WTC11 (cell line): ENCODE measurements around the gene DNLZ. TPM values are rescaled to one million over a fixed set of nuclear protein-coding genes. Genes with fewer than 3 reads are reported as not detected.

ENCODE experiments used
- ATAC-seq: fragments of 200-7000 bp; cut with Tn5 transposase; 2 replicates; pipeline ENCODE4 v1.10.0; 2021; ENCODE audit warnings: mild to moderate bottlenecking, moderate library complexity
- CTCF ChIA-PET: fragments of 300-600 bp; sonication (Branson Sonifier 250); formaldehyde crosslinking; loops from one replicate; lab custom pipeline; 2021; ENCODE audit warnings: antibody characterized with exemption; lab: Charles Lee
- POLR2A ChIA-PET: fragments of 350-600 bp; sonication (Branson Sonifier 250); formaldehyde crosslinking; loops from one replicate; lab custom pipeline; 2021; ENCODE audit warnings: antibody characterized with exemption; lab: Charles Lee
- DNase-seq: peaks from one replicate; pipeline ENCODE4 v3.0.0; 2021; ENCODE audit warnings: low spot score
- H3K27ac Mint-ChIP-seq: 2 replicates; pipeline ENCODE4 v1.8.0; 2021; ENCODE audit warnings: mixed read lengths
- H3K27me3 Mint-ChIP-seq: 2 replicates; pipeline ENCODE4 v1.8.0; 2021; ENCODE audit warnings: low read depth, mild to moderate bottlenecking, moderate library complexity, mixed read lengths
- H3K36me3 Mint-ChIP-seq: 2 replicates; pipeline ENCODE4 v1.8.0; 2021; ENCODE audit warnings: mixed read lengths
- H3K4me1 Mint-ChIP-seq: 2 replicates; pipeline ENCODE4 v1.8.0; 2022; ENCODE audit warnings: mixed read lengths
- H3K4me3 Mint-ChIP-seq: 2 replicates; pipeline ENCODE4 v1.8.0; 2021; ENCODE audit warnings: mild to moderate bottlenecking, moderate library complexity, mixed read lengths
- H3K9me3 Mint-ChIP-seq: 2 replicates; pipeline ENCODE4 v1.8.0; 2021; ENCODE audit warnings: mixed read lengths
- ATF3 ChIP-seq: sonication (generic); formaldehyde crosslinking; conservative IDR thresholded peaks from 2 replicates; pipeline ENCODE4 v1.8.1; 2022; ENCODE audit warnings: mild to moderate bottlenecking, missing genetic modification reagents
- FOXK1 ChIP-seq: sonication (generic); formaldehyde crosslinking; IDR thresholded peaks from 2 replicates; pipeline ENCODE4 v1.8.0; 2022; ENCODE audit warnings: mild to moderate bottlenecking, moderate library complexity, missing genetic modification reagents
- GABPB1 ChIP-seq: sonication (generic); formaldehyde crosslinking; IDR thresholded peaks from 2 replicates; pipeline ENCODE4 v1.8.1; 2023; ENCODE audit warnings: mild to moderate bottlenecking, missing genetic modification reagents
- MAX ChIP-seq: sonication (generic); formaldehyde crosslinking; IDR thresholded peaks from 2 replicates; pipeline ENCODE4 v1.8.0; 2022; ENCODE audit warnings: mild to moderate bottlenecking, missing genetic modification reagents
- NR2C2 ChIP-seq: sonication (generic); formaldehyde crosslinking; IDR thresholded peaks from 2 replicates; pipeline ENCODE4 v1.8.0; 2022; ENCODE audit warnings: mild to moderate bottlenecking, missing genetic modification reagents
- NR3C1 ChIP-seq: sonication (generic); formaldehyde crosslinking; conservative IDR thresholded peaks from 2 replicates; pipeline ENCODE4 v1.8.1; 2023; ENCODE audit warnings: low read depth, mild to moderate bottlenecking, missing genetic modification reagents
- SOX15 ChIP-seq: fragments of 250-450 bp; sonication (Bioruptor Pico); IDR thresholded peaks from 2 replicates; pipeline ENCODE4 v1.9.0; 2021; ENCODE audit warnings: mild to moderate bottlenecking
- TCF7 ChIP-seq: sonication (generic); formaldehyde crosslinking; IDR thresholded peaks from 2 replicates; pipeline ENCODE4 v1.8.0; 2022; ENCODE audit warnings: mild to moderate bottlenecking, low read depth, missing genetic modification reagents, moderate library complexity
- TP53 ChIP-seq: sonication (generic); formaldehyde crosslinking; IDR thresholded peaks from 2 replicates; pipeline ENCODE4 v1.8.1; 2023; ENCODE audit warnings: mild to moderate bottlenecking, missing genetic modification reagents
- USF2 ChIP-seq: sonication (generic); formaldehyde crosslinking; IDR thresholded peaks from 2 replicates; pipeline ENCODE4 v1.8.1; 2023; ENCODE audit warnings: mild to moderate bottlenecking, missing genetic modification reagents, moderate library complexity
- total RNA-seq: library from RNA; stranded (reverse); gene quantifications from 3 replicates; pipeline ENCODE4 v1.2.3, GENCODE V29; 2021
- TF ChIP-seq, protein P1 (sequence below): sonication (generic); formaldehyde crosslinking; IDR thresholded peaks from 2 replicates; pipeline ENCODE4 v1.8.1; 2023; ENCODE audit warnings: mild to moderate bottlenecking, moderate library complexity, missing genetic modification reagents
- TF ChIP-seq, protein P2 (sequence below): sonication (generic); formaldehyde crosslinking; IDR thresholded peaks from 2 replicates; pipeline ENCODE4 v1.8.0; 2023; ENCODE audit warnings: mild to moderate bottlenecking, missing genetic modification reagents
- TF ChIP-seq, protein P3 (sequence below): fragments of 250-450 bp; sonication (Bioruptor Pico); conservative IDR thresholded peaks from 2 replicates; pipeline ENCODE4 v1.9.0; 2021; ENCODE audit warnings: mild to moderate bottlenecking
- TF ChIP-seq, protein P4 (sequence below): sonication (generic); formaldehyde crosslinking; IDR thresholded peaks from 2 replicates; pipeline ENCODE4 v1.8.0; 2022; ENCODE audit warnings: mild to moderate bottlenecking, missing genetic modification reagents

The DNLZ gene
- total RNA-seq, 1 experiment from 2014 or later: 17.2 TPM

- TF ChIP-seq, protein P1, sequence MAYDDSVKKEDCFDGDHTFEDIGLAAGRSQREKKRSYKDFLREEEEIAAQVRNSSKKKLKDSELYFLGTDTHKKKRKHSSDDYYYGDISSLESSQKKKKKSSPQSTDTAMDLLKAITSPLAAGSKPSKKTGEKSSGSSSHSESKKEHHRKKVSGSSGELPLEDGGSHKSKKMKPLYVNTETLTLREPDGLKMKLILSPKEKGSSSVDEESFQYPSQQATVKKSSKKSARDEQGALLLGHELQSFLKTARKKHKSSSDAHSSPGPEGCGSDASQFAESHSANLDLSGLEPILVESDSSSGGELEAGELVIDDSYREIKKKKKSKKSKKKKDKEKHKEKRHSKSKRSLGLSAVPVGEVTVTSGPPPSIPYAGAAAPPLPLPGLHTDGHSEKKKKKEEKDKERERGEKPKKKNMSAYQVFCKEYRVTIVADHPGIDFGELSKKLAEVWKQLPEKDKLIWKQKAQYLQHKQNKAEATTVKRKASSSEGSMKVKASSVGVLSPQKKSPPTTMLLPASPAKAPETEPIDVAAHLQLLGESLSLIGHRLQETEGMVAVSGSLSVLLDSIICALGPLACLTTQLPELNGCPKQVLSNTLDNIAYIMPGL (CRISPR knock-in tag): no peak
- TF ChIP-seq NR2C2 (CRISPR knock-in tag) (no peak), MAX (CRISPR knock-in tag) (no peak)
- TF ChIP-seq, protein P2, sequence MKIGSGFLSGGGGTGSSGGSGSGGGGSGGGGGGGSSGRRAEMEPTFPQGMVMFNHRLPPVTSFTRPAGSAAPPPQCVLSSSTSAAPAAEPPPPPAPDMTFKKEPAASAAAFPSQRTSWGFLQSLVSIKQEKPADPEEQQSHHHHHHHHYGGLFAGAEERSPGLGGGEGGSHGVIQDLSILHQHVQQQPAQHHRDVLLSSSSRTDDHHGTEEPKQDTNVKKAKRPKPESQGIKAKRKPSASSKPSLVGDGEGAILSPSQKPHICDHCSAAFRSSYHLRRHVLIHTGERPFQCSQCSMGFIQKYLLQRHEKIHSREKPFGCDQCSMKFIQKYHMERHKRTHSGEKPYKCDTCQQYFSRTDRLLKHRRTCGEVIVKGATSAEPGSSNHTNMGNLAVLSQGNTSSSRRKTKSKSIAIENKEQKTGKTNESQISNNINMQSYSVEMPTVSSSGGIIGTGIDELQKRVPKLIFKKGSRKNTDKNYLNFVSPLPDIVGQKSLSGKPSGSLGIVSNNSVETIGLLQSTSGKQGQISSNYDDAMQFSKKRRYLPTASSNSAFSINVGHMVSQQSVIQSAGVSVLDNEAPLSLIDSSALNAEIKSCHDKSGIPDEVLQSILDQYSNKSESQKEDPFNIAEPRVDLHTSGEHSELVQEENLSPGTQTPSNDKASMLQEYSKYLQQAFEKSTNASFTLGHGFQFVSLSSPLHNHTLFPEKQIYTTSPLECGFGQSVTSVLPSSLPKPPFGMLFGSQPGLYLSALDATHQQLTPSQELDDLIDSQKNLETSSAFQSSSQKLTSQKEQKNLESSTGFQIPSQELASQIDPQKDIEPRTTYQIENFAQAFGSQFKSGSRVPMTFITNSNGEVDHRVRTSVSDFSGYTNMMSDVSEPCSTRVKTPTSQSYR (CRISPR knock-in tag): no peak
- TF ChIP-seq, all 79 proteins: peak for 0
These were observed 10.6 kb upstream of the DNLZ start (continued) for GRCh38 chr9:136374183-136374575.

DNA sequence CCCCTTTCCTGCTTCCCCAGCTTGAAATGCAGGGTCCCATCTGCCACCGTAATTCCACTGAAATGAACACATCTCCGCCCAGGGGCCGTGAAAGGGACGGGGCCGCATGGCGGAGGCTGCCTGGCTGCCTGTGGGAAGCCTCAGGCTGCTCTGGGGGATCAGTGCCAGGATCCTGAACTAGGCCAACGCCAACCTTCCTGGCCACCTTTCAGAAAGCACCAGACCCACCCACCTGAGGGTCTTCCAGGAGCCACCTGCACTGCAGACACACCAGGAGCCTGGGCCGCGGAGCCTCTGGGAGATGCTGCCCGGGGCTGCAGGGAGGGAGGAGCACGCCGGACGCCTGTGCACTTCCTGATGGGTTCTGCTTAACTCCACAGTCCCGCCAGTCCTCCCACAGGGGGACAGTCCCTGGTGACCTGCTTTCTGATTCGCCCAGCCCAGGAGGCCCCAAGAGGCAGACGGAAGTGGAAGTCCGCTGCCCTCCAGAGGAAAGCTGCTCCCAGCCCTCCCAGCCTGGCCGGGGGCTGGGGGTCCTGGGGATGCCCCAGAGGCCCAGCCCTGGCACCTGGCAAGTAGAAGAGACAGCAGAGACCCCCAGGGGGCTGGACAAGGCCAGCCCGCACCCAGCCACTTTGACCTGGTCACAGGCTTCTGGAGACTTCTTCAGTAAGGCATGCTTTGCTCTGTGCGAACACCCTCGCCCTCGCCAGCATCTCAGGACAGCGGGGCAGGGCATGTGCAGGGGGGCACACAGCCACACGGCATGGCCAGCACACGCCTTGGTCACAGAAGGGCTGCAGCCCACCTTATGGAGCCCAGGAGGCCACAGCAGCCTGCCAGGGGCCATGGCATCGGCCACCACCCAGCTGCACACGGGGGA, 10.0 kb upstream of the DNLZ start, which contains the start of gene CARD9:
TSS of gene CARD9 (minus strand) at position 370 of the 883 bp plus-strand sequence. CDS start 1,591 bp downstream, outside the sequence.
- H3K4me1 Mint-ChIP-seq: no peaks in the 10 kb centered on the region

GRCh38 chr9:136372561-136373299, 9.2 kb upstream of the DNLZ start:
- POLR2A ChIA-PET: interaction anchor here (0.7 to 1.2 kb wide), 2 partner anchors 9 to 252 kb away, joined by 3 to 4 read pairs; partner anchors contain the start of gene DNLZ
- ATAC-seq: no peak
- H3K27ac Mint-ChIP-seq: no peak overlapping the region
- H3K4me3 Mint-ChIP-seq: no peak overlapping the region
- H3K9me3 Mint-ChIP-seq: no peaks in the 10 kb centered on the region
- peak; percentile 29 for DNase-seq
- TF ChIP-seq, protein P3, sequence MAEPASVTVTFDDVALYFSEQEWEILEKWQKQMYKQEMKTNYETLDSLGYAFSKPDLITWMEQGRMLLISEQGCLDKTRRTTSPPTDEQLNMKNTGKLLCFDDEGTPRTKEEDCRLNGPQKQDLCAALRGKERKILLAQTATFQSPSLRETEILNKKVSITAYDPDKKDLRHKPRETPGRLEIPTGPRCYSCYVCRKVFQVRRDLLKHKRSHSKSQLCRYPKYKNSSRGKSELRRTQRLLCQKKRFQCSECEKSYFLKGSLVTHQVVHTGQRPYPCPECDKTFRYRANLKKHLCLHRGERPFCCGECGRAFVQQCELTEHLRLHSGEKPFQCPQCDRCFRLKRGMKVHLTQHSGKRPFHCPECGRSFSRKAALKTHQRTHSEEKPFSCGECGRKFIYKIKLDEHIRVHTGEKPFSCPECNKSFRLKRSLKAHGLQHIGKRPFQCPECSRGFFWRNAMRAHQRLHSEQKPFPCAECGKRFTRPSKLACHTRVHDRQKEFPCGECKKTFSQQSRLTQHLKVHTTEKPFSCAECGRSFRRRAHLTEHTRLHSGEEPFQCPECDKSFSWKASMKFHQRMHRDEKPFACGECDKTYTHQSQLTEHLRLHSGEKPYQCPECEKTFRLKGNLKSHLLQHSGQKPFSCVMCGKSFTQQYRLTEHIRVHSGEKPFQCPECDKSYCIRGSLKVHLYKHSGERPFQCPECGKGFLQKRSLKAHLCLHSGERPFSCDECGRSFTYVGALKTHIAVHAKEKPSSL (CRISPR knock-in tag): no peak
- TF ChIP-seq, protein P4, sequence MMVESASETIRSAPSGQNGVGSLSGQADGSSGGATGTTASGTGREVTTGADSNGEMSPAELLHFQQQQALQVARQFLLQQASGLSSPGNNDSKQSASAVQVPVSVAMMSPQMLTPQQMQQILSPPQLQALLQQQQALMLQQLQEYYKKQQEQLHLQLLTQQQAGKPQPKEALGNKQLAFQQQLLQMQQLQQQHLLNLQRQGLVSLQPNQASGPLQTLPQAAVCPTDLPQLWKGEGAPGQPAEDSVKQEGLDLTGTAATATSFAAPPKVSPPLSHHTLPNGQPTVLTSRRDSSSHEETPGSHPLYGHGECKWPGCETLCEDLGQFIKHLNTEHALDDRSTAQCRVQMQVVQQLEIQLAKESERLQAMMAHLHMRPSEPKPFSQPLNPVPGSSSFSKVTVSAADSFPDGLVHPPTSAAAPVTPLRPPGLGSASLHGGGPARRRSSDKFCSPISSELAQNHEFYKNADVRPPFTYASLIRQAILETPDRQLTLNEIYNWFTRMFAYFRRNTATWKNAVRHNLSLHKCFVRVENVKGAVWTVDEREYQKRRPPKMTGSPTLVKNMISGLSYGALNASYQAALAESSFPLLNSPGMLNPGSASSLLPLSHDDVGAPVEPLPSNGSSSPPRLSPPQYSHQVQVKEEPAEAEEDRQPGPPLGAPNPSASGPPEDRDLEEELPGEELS (CRISPR knock-in tag): no peak
- no peak for TF ChIP-seq NR3C1 (CRISPR knock-in tag)
- TF ChIP-seq ATF3 (CRISPR knock-in tag): peak; percentile 80; the same call in 1 of the 2 replicates
- no peak for TF ChIP-seq USF2 (CRISPR knock-in tag)
- 0 out of 2 replicates have a peak, but pooled peaks have one; percentile 46 for TF ChIP-seq TCF7 (CRISPR knock-in tag)
- TF ChIP-seq GABPB1 (CRISPR knock-in tag): peak; percentile 98
- 0 out of 2 replicates have a peak, but pooled peaks have one; percentile 23 for TF ChIP-seq NR2C2 (CRISPR knock-in tag)
- no peak for TF ChIP-seq SOX15 (CRISPR knock-in tag)
- no peaks in the 10 kb centered on the region for H3K27me3 Mint-ChIP-seq
- H3K36me3 Mint-ChIP-seq: no peaks in the 10 kb centered on the region
- CTCF ChIA-PET: interaction anchor here (0.6 to 2.6 kb wide), 4 partner anchors 8 to 33 kb away, joined by 3 to 14 read pairs (median 6); partner anchors contain the start of gene DNLZ
- H3K4me1 Mint-ChIP-seq: no peaks in the 10 kb centered on the region

More for the DNA sequence above, 10.0 kb upstream of the DNLZ start, which contains the start of gene CARD9:
- no peak within 1 kb of the TSS for H3K4me3 Mint-ChIP-seq
- ChIA-PET CTCF (interaction anchor here (1.8 to 2.6 kb wide), 2 partner anchors 9 to 28 kb away, joined by 7 to 14 read pairs; partner anchors contain the start of gene DNLZ), POLR2A (no interaction called here)
- H3K27me3 Mint-ChIP-seq: no peaks in the 10 kb centered on the region
- no peaks in the 10 kb centered on the region for H3K9me3 Mint-ChIP-seq
- peak within 1 kb of the TSS; percentile 53; the same call in 1 of the 2 replicates for H3K27ac Mint-ChIP-seq
- no peaks in the 10 kb centered on the region for H3K36me3 Mint-ChIP-seq
- ATAC-seq: no peak; the same call in 1 of the 2 replicates
- no peak for DNase-seq
- no peak for TF ChIP-seq FOXK1 (CRISPR knock-in tag)
- TF ChIP-seq GABPB1 (CRISPR knock-in tag): peak; percentile 26
- TF ChIP-seq TP53: no peak
